ENCODE measurements around the gene SLC48A1.

SLC48A1 gene

DNA sequence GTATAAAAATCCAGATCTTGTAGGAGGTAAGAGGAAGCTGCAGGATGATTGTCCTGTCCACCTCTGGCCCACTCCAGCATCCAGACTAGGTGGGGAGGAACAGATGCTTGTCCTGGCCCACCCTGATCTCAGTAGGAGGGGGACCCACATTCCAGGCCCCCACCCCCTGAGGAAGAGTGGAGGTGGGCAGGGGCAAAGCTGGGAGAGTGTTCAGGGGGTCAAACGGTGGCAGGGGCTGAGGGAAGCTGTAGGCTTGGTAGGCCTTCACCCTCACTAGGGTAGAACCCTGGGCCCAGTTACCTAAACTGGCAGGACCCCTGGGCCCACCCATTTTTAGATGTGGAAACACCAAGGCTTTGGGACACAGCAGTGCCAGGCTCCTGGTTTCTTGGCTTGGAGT lies 4.1 kb downstream of the SLC48A1 start:
- no peak for DNase-seq (ENCODE audit: low spot score)

DNA sequence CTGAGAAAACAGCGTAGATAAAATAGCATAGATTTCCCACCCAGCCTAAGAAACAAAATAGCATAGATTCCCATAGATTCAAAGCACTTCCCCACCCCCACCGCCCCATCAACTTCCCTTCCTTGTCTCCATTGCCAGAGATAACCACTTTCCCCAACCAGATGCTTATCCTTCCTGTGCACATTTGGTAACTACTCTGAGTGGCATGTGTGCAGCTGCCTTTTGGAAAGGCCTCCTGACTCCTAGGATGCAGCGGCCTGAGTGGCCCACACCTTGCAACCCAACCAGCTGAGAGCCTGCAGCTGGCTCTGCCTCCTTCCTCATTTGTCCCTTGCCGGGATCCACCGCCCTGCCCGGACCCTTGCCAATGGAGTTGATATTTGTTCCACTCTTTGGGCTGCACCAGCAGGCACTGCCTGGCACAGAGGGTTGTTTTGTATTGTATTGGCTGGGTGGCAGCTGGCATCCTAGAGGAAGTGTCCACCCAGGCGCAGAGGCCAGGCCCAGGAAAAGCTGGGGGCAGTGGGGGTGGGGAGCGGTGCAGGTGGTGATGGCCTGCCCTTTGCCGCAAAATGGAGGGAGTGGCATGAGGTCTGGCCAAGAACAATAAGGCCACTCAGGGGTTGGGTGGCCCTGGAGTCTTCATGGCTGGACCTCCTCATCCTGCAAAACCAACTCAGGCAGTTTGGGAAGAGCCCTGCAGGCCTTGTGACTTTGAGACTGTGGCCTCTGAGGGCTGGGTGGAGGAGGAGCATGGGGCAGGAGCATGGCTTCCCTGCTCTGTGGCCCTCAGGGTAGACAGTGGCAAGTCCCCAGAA lies 4.9 kb downstream of the SLC48A1 start:
- DNase-seq (ENCODE audit: low spot score) = no peak

DNA sequence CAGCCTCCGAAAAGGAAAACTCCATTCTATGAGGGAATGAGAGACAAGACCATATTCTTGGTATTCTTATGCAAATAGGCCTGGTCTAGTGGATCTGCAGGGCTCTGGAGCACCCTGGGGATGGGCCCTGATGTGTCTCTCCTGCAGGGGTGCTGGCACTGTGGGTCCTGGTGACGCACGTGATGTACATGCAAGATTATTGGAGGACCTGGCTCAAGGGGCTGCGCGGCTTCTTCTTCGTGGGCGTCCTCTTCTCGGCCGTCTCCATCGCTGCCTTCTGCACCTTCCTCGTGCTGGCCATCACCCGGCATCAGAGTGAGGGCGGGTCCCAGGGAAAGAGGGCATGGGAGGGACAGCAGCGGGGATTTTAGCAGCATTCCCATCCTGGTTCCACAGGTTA lies 5.8 kb downstream of the SLC48A1 start:
- DNase-seq (ENCODE audit: low spot score) = no peak

DNA sequence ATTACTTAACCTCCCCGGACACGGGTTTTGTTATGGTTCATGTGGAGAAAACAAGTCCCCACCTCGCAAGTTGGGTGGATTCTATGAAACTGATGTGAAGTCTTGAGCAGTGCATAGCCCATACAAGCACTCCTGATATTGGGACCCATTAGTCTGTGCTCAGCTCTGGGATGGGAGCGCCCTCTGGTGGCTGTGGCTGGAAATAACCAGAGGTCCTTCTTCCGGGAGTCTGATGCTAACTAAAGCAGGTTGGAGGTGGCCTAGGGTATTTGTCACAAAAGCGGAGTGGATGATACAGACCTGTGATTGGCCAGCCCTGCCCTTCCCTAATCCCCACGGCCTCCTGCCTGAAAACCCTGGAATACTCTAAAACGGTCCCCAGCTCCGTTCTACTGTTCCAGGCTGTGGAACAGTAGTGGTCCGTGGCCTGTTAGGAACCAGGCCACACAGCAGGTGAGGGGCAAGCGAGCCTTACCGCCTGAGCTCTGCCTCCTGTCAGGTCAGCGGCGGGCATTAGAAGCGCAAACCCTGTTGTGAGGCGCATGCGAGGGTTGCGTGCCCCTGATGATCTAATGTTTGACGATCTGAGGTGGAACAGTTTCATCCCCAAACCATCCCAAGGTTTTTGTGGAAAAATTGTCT lies 6.4 kb downstream of the SLC48A1 start:
- DNase-seq (ENCODE audit: low spot score) = peak; percentile 98

DNA sequence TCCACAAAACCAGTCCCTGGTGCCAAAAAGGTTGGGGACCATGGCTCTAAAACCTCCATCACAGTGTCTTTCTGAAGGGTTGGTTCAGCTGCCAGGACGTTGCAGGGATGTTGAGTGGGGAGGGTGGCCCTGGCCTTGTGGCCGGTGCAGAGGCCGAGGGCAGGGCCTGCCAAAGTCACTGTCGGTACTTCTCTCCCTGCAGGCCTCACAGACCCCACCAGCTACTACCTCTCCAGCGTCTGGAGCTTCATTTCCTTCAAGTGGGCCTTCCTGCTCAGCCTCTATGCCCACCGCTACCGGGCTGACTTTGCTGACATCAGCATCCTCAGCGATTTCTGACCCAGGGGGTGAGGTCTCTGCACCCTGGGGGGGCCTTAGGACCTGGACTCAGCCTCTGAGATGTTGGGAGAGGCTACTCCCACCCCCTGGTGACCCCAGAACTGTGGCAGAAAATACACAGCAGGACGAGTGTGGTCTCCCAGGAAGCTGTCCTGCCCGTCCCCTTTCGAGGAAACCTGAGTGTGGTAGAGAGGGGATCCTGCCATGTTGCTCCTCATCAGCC lies 7.0 kb downstream of the SLC48A1 start:
- DNase-seq (ENCODE audit: low spot score) = no peak

DNA sequence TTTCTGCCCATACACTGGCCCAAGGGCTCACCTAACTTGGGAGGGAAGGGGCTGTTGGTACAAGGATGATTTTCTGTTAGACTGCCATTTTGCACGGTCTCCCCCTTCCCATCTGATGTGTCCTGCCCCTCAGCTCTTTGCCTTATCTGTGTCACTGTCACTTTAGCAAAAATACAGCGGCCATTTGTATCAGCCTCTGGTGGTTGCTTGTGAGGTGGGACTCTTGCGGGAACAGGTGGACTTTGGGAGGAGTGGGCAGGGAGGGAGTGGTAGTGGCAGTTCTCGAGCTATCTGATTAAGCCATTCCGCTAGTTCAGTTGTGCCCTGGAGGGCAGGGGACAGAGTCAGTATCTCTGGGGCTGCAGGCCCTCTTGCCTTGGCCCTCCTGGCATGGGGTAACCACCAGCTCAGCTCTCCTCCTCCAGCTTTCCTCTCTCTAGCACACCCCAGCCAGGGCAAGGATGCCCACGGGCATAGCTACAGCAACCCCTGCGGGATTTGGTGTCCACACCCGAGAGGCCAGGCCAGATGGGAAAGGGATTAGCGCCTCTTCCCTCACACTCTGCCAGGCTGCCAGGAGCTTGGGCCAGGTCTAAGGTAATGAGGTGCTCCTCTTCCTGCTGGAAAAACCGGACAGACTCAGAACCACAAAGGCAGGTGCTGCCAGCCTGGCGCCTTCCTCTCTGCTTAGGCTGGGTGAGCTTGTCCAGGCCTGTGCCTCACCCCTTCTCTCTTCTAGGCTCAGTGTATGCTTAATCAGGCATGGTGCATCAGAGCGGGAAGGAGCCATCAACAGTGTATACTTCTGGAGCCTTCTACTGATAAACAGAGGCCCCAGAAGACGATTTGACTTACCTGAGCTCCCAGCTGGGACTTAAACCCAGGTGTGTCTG lies 8.7 kb downstream of the SLC48A1 start:
- no peak for DNase-seq (ENCODE audit: low spot score)

DNA sequence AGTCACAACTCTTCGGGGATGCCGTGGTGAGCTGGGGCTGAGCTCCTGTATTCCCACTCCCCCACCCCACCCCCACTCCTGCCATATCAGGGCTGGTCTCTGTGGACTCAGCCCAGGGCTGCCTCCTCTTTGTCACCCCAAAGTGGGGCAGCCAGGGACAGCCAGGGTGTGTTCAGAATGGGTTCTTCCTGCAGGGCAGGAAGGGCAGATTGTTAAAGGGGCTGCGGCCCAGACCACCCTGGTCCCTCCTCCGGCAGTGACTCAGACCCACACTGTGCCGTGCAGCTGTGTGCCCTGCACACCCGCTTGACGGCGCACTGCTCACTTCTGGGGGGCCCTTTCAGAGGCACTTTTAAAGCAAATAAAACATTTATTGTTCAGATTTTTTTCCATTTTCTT lies 9.3 kb downstream of the SLC48A1 start:
- no peak for DNase-seq (ENCODE audit: low spot score)

DNA sequence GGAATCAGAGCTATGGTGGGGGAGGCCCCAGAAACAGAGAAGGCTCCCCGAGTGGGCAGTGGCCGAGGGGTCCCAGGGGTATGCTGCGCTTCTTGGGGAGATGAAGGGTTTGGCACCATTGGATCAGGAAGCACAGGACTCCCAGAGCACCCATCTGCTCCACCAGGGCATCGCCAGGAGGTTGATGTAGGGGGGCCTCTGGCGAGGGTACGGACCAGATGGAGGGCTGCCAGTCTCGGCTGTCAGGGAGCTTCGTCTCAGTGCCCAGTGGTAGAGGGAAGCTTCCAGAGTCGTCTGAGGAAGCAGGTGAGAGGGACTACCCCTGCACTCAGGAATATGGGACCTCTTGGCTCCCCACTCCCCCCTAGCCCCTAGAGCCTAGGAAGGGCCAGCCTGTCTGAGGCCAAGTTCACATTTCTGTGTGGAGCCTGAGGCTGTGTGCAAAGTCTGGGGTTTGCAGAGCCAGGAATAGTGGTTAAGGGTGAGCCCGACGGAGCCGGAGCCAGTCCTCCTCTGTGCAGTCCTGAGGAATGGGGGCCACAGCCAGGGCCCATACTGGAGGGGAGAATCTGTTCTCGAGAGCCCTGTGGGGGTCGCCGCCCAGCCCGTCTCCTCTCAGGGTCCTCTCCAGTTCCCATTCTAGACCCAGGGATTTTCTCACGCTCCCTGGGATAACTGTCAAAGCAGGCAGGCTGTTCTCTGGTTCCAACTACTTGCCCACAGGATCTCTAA lies 10.2 kb downstream of the SLC48A1 start:
- no peak for DNase-seq (ENCODE audit: low spot score)

DNA sequence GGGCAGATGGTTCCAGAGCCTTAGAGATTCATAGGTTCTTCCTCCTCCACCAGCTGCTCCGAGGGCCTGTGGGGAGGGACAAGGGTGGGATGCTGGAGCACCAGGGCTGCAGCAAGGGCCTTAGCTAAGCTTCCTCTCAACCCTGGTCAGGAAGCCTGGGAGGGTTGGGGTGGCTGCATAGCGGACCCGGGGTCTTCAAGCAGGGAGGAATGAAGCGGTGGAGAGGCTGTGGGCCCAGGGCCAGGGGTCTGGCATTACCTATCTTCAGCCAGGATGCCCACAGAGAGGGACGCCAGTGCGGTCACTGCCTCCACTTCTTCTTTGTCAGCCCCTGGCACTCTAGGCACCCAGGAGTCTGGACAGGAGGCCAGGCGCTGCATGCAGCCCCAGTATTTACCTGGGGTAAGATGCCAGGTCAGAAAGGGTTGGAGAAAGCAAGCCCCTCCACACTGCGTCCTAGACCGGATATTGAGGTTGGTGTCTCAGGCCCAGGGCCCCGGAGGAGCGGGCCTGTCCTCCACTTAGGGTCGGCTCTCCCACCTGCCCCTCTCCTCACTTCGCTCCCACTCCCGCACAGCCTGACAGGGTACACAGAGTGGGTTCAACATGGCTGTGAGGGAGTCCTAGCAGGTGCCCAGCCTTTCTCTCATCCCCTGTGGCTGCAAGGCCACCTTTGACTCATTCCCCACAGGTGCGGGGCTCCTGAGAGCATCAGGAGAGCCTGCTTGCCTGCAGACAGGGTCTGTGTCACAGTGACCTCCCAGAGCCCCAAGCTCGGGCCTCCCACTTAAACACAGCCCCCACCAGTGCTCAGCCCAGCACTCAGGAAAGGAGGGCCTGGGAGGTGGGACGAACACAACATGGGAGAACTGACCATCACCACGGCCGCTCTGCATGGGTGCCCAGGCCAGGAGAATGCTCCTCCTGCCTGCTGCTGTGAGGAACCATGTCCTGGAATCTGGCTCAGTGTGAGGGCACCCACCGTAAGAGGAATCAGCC lies 11.1 kb downstream of the SLC48A1 start:
- DNase-seq (ENCODE audit: low spot score) = no peak

DNA sequence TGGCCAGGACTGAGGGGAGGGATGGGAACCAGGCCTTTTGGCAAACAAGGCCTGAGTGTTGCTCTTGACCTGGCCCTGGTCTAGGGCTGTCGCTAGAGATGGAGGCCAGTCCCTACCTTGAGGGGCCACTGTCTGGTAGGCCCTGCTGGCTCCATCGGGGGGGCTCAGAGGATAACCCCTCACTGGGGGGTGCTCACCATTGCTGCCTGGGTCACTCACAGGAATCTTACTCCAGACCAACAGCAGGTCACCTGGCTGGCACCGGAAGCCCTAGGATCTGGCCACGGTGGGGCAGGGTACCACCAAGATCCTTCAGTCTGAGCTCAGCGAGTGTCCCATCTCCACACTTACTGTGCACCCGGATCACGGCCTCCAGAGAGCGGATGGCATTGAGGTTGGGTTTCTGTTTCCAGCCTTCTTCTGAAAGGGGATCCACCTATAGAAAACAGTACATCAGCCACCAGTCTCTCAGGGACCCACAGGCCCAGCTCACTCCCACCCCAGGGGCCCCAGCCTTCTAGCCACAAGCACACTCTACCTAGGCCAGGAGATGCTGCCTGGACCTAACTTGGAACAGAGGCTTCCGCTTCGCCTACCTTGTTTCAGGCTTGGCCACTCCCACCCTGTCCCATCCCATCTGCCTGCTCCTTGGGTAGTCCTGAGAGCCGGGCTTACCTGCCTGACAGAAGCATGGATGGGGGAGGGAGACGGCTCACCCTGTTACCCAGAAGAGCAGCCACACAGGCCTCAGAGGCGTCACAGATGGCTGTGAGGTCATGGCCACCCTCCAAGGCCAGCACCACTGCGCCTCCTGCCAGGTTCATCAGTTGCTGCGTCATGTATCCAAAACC lies 12.2 kb downstream of the SLC48A1 start:
- no peak for DNase-seq (ENCODE audit: low spot score)

DNA sequence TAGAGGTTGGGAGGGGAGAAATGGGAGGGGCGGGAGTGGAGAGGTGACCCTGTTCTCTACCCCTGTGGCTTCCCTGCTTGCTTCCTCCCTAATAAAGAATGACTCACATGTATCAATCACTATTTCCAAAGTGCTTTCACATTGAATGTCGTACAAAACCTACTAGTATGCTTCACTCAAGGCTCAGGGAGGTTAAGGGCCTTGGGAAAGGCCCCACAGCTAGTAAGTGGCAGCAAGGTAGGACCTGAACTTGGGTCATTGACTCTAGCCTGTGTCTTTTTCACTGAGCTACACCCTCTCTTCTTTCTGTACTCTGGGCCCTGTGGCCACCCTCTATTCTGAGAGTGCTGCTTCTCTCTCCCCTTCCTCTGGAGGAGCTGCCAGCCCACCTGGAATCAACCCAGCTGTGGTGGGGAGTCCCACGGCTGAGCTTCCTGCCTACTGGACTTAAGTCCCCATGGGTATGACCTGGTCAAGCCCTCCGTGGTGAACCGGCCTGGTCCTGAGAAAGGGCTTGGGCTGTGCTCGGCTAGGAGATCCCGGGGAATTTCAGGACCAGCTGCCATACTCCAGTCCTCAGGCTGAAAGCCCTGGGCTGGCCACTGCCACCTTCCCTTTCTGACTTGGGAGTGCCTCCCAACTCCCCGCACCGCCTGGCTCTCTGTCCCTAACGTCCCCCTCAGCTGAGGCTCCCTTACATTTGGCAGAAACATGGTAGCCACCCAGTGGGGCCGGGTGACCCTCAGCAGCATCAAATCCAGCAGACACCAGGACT lies 13.0 kb downstream of the SLC48A1 start:
- no peak for DNase-seq (ENCODE audit: low spot score)

DNA sequence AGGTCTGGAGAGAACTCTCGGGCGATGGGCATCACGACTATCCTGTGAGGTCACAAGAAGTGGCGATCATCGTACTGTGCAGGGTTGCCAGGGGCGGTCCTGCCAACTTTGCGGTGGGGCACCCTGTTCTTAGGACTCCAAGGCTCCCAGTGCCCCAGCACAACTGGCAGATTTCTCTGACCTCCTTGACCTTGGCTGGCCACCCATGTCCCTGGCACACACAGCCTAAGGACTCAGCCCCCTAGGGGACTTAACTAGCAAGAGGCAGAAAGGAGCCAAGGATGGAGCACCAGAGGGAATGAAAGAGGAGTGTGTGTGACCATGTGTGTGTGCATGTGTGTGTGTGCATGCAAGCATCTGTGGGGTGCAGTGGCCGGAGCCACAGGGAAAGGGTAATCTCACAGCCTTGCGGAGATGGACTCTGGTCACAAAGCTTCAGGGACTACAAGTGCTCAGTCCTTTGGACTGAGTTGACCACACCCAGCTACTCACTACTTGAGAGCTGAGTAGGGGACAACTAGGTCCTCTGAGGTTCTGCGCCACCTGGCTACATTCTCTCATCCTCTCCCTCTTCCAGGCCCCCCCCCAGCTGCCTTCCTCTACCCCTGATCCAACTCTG lies 13.7 kb downstream of the SLC48A1 start:
- DNase-seq (ENCODE audit: low spot score) = no peak

DNA sequence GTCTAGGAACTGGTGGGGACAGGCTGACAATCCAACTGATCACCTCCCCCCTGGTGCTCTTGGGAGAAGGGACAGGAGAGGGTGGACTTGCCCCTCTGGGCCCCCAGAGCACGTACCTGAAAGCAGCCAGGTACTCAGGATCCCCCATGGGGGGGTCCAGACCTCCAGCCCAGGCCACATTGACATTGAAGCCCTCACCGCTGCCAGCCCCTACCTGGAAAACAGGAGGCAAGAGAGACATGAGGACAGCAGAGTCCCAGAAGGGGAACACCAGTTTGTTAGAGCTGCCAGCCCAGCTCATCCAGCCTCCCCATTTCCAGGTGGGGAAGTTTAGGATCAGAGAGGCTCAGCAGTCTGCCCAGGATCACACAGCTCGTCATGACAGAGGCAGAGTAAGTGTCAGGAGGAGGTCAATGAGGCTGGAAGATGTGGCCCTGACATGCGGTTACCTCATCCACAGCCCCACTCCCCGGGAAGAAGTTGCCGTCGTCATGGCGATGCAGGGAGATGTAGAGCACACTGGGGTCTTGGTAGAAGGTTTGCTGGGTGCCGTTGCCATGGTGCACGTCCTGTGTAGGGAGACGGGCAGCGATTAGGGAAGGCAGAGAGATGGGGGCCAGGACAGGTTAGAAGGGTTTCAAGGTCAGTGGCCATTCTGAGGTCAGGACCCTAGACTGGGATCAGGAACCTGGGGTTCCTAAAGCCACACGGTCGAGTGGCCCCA lies 14.7 kb downstream of the SLC48A1 start:
- DNase-seq (ENCODE audit: low spot score) = no peak

DNA sequence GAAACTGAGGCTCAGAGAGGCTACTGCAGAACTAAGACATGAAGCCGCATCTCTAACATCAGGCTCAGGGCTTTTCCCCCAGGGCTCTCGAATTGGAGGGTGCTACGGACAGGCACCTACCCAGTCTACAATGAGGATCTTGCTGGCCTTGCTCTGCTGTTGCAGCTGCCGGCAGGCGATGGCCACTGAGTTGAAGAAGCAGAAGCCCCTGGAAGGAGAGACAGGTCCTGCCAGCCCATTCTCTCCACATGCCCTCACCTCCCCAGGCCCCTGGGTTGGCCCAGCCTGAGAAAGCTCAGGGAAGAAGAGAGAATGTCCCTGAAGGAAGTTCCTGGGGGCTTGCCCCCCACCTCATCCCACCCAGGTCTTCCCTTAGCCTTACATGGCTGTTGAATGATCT lies 16.1 kb downstream of the SLC48A1 start:
- DNase-seq (ENCODE audit: low spot score) = no peak

DNA sequence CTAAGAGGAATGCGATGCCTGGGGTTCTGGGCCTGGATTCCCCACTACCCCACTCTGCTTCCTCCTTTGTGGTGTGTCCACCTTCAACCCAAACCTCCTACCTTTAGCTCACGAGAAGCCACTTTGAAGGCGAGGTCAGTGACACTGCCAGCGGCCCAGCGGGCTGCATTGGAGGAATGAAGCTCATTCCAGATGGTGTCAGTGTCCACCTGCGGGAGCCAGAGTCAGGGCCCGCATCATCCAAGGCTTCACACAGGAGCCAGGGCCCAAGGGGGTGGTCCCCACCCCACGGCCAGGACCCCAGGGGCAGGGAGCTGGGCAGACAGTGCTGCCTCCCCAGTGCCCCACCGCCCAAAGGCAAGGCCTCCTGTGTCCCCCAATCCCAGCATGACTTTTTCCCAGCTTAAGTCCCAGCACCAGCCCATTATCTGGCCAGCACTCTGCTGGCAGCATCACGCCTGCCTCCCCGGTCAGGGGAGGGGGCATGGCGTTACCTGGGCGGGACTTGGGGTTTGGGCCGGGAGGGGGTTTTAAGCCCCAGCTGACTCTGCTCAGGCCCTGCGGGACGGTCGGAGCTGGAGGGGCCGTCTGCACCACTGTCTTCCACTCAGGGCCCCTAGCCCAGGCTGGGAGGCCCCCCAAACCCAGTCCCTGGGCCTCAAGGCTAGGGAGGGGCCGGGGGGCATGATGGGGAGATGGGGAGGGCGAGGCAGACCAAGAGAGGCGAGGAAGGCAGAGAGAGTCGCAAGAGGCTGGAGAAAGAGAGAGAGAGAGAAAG lies 16.9 kb downstream of the SLC48A1 start:
- DNase-seq (ENCODE audit: low spot score) = no peak

DNA sequence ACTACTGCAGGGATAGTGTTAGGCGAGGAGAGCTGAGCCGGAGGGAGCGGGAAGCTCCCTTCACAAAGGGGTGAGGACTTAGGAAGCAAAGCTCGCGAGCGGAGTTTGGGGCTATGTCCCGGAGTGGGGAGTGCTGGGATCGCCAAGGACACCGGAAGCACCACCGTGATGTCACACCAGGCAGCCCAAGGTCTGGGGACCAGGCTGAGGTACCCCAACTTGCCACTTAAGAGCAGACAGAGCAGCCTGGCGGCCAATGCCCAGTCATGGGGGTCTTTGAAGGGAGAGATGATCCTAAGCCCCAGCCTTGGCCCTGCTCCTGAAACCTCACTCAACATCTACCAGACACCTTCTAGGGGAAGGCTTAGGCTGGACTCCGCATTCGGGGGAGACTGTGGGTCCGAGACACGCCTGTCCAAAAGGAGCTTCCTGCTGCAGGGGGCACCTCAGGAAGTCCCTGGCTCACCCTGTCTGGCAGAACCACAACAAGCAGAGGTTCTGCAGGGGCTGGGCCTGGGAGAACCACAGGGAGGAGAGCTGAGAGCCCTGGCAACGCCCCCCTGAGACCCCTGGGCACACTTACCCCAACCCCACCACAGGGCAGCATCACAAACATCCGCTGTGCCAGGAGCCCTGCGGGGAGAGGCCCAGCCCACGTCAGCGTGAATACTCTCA lies 17.8 kb downstream of the SLC48A1 start:
- DNase-seq (ENCODE audit: low spot score) = no peak

Data from ecto neural progenitor cell (in vitro differentiated cells).